Neuronal stem cell (in vitro differentiated cells): ENCODE results near the gene CRYGB.
A peak's percentile ranks its signal among the peaks of the same experiment; 100 is the strongest.
"Not testable (repeated sequence)": the region's sequence is repeated elsewhere in the genome, so short reads cannot be mapped to it uniquely, and the experiment has no call there.

Experiments used
- DNase-seq: peaks from one replicate; pipeline ENCODE4 v3.0.0-alpha.2; 2013; ENCODE audit warnings: low spot score
- H2AFZ ChIP-seq: one replicate; pipeline ENCODE4 v1.6.1; 2013; ENCODE audit warnings: mild to moderate bottlenecking, low read length, inconsistent platforms
- H2AK5ac ChIP-seq: 2 replicates; pipeline ENCODE4 v1.6.1; 2013; ENCODE audit warnings: low read depth, mild to moderate bottlenecking, inconsistent platforms, low read length, moderate library complexity, mixed read lengths
- H2BK120ac ChIP-seq: 2 replicates; pipeline ENCODE4 v1.6.1; 2013; ENCODE audit warnings: low read depth, mild to moderate bottlenecking, inconsistent platforms, low read length, moderate library complexity, mixed read lengths
- H2BK12ac ChIP-seq: one replicate; pipeline ENCODE4 v1.6.1; 2013; ENCODE audit warnings: low read length, inconsistent platforms
- H2BK15ac ChIP-seq: 2 replicates; pipeline ENCODE4 v1.6.1; 2013; ENCODE audit warnings: mild to moderate bottlenecking, low read length, inconsistent platforms, mixed read lengths
- H2BK5ac ChIP-seq: one replicate; pipeline ENCODE4 v1.6.1; 2013; ENCODE audit warnings: inconsistent platforms, mild to moderate bottlenecking, low read length, moderate library complexity
- H3K14ac ChIP-seq: one replicate; pipeline ENCODE4 v1.6.1; 2013; ENCODE audit warnings: low read length, inconsistent platforms
- H3K18ac ChIP-seq: 2 replicates; pipeline ENCODE4 v1.6.1; 2013; ENCODE audit warnings: low read length, inconsistent platforms
- H3K23ac ChIP-seq: 2 replicates; pipeline ENCODE4 v1.6.1; 2013; ENCODE audit warnings: low read depth, mild to moderate bottlenecking, mixed read lengths, low read length, inconsistent platforms; ENCODE audit not compliant: poor library complexity
- H3K27ac ChIP-seq: replicated peaks from 3 replicates; pipeline ENCODE4 v1.5.1; 2013; ENCODE audit warnings: low read length, inconsistent platforms
- H3K27me3 ChIP-seq, 3 experiments: 2 replicates each; pipeline ENCODE4 v1.6.1; 2013; ENCODE audit warnings: low read length in 3 of 3, mild to moderate bottlenecking in 2 of 3, inconsistent platforms in 1 of 3, low read depth in 1 of 3, mixed read lengths in 1 of 3, moderate library complexity in 1 of 3; ENCODE audit not compliant: control insufficient read depth in 3 of 3, insufficient read depth in 3 of 3
- H3K36me3 ChIP-seq, 2 donors: replicated peaks in 1 of 2; 2 replicates each; pipeline ENCODE4 v1.6.1; 2013; ENCODE audit warnings: low read length in 2 of 2; ENCODE audit not compliant: control insufficient read depth in 2 of 2, insufficient read depth in 2 of 2
- H3K4ac ChIP-seq: 2 replicates; pipeline ENCODE4 v1.6.1; 2013; ENCODE audit warnings: inconsistent platforms, mild to moderate bottlenecking, low read length, moderate library complexity
- H3K4me1 ChIP-seq, 2 donors: 1 replicate in 1 of 2; 2 replicates in 1 of 2; pipeline ENCODE4 v1.6.1; 2013; ENCODE audit warnings: low read length in 2 of 2, low read depth in 1 of 2; ENCODE audit not compliant: control insufficient read depth in 2 of 2, insufficient read depth in 1 of 2
- H3K4me2 ChIP-seq: one replicate; pipeline ENCODE4 v1.6.1; 2013; ENCODE audit warnings: mild to moderate bottlenecking, low read length, inconsistent platforms; ENCODE audit not compliant: insufficient read depth, poor library complexity, severe bottlenecking
- H3K4me3 ChIP-seq, 2 donors: 2 replicates each; pipeline ENCODE4 v1.5.1; 2013; ENCODE audit warnings: low read length in 2 of 2, mild to moderate bottlenecking in 2 of 2, inconsistent platforms in 1 of 2, moderate library complexity in 1 of 2
- H3K79me1 ChIP-seq: one replicate; pipeline ENCODE4 v1.6.1; 2013; ENCODE audit warnings: low read depth, mild to moderate bottlenecking, inconsistent platforms, low read length, moderate library complexity
- H3K9ac ChIP-seq: one replicate; pipeline ENCODE4 v1.6.1; 2013; ENCODE audit warnings: mild to moderate bottlenecking, low read depth, low read length, inconsistent platforms; ENCODE audit not compliant: poor library complexity
- H3K9me3 ChIP-seq, 2 donors: replicated peaks in 1 of 2; 2 replicates each; pipeline versions ENCODE3 to v1.6.1; 2013; ENCODE audit warnings: low read length in 2 of 2, mild to moderate bottlenecking in 2 of 2, inconsistent platforms in 1 of 2, low read depth in 1 of 2, mixed read lengths in 1 of 2, moderate library complexity in 1 of 2; ENCODE audit not compliant: control insufficient read depth in 2 of 2, insufficient read depth in 1 of 2
- H4K8ac ChIP-seq: one replicate; pipeline ENCODE4 v1.6.1; 2013; ENCODE audit warnings: low read depth, mild to moderate bottlenecking, inconsistent platforms, low read length, moderate library complexity
- H4K91ac ChIP-seq: one replicate; pipeline ENCODE4 v1.6.1; 2013; ENCODE audit warnings: low read length, low read depth, mild to moderate bottlenecking, inconsistent platforms; ENCODE audit not compliant: poor library complexity
- WGBS, 2 donors: extraction: QIAGEN DNeasy Blood & Tissue Kit; methylation state at CpG; one replicate each; pipeline ENCODE4 v1.1.7; 2013; ENCODE audit warnings: missing lambda C conversion rate in 2 of 2, mixed read lengths in 1 of 2; ENCODE audit not compliant: insufficient read length in 2 of 2, insufficient replicate concordance in 1 of 2; ENCODE audit errors: extremely low coverage in 2 of 2; 5-methylcytosine and 5-hydroxymethylcytosine counted together

CRYGB gene

DNA sequence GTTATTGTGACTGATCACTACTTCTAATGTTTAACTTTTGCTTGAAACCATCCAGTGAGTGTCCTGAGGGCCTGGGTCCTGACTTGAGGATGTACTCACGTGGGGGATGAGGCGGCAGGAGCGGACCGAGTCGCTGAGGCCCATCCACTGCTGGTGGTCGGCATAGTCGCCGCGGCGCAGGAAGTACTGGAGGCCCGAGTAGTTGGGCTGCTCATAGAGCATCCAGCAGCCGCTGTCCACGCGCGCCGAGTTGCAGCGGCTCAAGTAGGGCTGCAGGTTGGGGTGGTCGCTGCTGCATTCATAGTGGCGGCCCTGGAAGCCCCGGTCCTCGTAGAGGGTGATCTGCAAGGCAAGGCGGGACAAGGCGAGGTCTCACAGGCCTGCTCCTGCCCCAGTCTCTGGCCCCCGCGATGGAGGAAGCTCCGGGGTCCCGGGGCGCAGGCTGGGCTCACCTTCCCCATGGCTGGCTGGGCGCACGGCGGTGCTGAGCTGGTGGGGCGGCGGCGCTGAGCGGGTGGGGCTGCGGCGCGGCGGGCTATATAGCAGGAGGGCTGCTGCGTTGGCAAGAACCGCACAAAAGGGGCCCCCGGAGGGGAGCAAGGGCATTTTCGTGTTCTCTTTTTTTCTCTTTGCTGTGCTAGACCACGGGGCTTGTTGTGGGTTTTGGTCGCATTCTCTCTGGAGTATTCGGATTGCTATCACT lies 21.8 kb downstream of the CRYGB start, which contains the start of gene CRYGD:
Gene CRYGD, minus strand, starts transcription at position 512 of the 703 bp plus-strand sequence. Its CDS starts 51 bp downstream, at position 461.
- peak within 1 kb of the TSS; percentile 29 for H2AFZ ChIP-seq
- H2BK120ac ChIP-seq, H4K91ac ChIP-seq, H4K8ac ChIP-seq, H3K27me3 ChIP-seq, H3K4me2 ChIP-seq, H3K36me3 ChIP-seq, H3K9ac ChIP-seq, H2AK5ac ChIP-seq, H3K79me1 ChIP-seq, H3K4me1 ChIP-seq, H2BK15ac ChIP-seq, DNase-seq, H3K4ac ChIP-seq, H3K14ac ChIP-seq, H3K27ac ChIP-seq, H3K9me3 ChIP-seq, H2BK5ac ChIP-seq, H3K4me3 ChIP-seq: not testable (repeated sequence)
- H2BK12ac ChIP-seq, result peak within 1 kb of the TSS; percentile 46
- peak within 1 kb of the TSS; percentile 87 for H3K18ac ChIP-seq
- peak within 1 kb of the TSS; percentile 65 for H3K23ac ChIP-seq
- no CpG with 5 or more reads among the region's 46 CpGs for WGBS, 2 donors

DNA sequence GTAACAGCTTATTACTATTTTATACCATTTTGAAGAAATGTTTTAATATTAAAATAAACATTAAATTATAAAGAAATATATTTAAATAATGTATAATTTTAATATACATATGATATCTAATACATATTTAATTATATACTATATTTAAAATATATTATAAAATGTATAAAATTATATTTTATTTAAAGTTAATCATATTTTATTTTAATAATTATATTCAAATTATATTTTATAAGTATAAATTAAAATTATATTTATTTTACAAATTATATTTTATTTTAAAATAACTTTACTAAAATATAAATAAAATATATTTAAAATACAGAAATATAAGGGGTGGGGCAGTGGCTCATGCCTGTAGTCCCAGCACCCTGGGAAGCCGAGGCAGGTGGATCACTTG lies 23.7 kb downstream of the CRYGB start:
- Histone ChIP-seq H2BK12ac (no peak overlapping the region), H2BK15ac (no peak overlapping the region), H3K79me1 (no peaks in the 10 kb centered on the region), H3K4me1 (peaks cover 3 to 4% of the 10 kb centered on the region in 2 donors), H3K27ac (no peak overlapping the region), H4K91ac (no peak overlapping the region), H2BK5ac (no peak overlapping the region), H4K8ac (no peak overlapping the region), H3K4ac (no peak overlapping the region), H3K36me3 (no peaks in the 10 kb centered on the region), H3K4me3 (no peak overlapping the region), H3K18ac (no peak overlapping the region), H2BK120ac (no peak overlapping the region), H3K14ac (no peak overlapping the region), H2AK5ac (no peak overlapping the region), H3K9ac (no peak overlapping the region), H3K4me2 (no peak overlapping the region), H3K23ac (no peak overlapping the region), H3K27me3 (no peaks in the 10 kb centered on the region), H2AFZ (no peak overlapping the region), H3K9me3 (no peaks in the 10 kb centered on the region)
- no peak for DNase-seq
- no CpG with 5 or more reads among the region's 1 CpG for WGBS, 2 donors

DNA sequence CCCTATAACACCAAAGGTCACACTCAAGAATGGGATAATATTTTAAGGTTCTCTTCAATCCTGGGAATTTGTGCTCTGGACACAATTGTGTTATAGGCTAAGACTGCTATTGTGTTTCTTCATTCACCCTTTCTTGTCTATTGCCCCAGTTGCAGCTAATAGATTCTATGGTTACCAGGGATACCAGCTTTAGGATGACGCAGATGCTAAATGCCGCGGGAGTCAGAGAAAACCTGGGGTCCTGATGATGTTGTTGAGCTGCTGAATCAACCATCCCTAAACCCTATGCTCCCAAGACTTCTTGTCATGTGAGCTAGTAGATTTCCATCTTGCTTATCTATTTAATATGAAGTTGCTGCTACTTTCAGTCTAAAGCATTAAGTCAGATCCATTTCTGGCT lies 27.0 kb downstream of the CRYGB start:
- Histone ChIP-seq H3K4me2 (no peak overlapping the region), H3K79me1 (no peaks in the 10 kb centered on the region), H2BK120ac (no peak overlapping the region), H3K14ac (no peak overlapping the region), H3K4ac (no peak overlapping the region), H4K8ac (no peak overlapping the region), H3K9me3 (no peaks in the 10 kb centered on the region), H3K18ac (no peak overlapping the region), H2BK12ac (no peak overlapping the region), H2BK5ac (no peak overlapping the region), H3K36me3 (no peaks in the 10 kb centered on the region), H2BK15ac (no peak overlapping the region), H2AK5ac (no peak overlapping the region), H3K27me3 (no peaks in the 10 kb centered on the region), H4K91ac (no peak overlapping the region), H2AFZ (peak overlapping the region; percentile 44), H3K4me1 (peaks cover 3 to 4% of the 10 kb centered on the region in 2 donors), H3K23ac (no peak overlapping the region), H3K27ac (no peak overlapping the region), H3K9ac (no peak overlapping the region), H3K4me3 (no peak overlapping the region)
- no peak for DNase-seq
- no CpG with 5 or more reads among the region's 3 CpGs for WGBS, 2 donors

DNA sequence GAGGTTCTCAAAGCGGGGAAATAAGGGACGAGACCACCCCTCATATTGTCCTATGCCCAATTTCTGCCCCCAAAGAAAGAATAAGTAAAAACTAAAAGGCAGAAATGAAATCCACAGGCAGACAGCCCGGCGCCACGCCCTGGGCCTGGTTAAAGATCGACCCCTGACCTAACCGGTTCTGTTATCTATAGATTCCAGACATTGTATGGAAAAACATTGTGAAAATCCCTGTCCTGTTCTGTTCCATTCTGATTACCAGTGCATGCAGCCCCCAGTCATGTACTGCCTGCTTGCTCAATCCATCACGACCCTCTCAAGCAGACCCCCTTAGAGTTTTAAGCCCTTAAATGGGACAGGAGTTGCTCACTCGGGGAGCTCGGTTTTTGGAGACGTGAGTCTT lies 28.6 kb downstream of the CRYGB start:
- not testable (repeated sequence) for H2AFZ ChIP-seq, H2BK5ac ChIP-seq, H3K4me3 ChIP-seq, H3K79me1 ChIP-seq, H3K23ac ChIP-seq, H3K4me2 ChIP-seq, DNase-seq, H3K9me3 ChIP-seq, H2BK15ac ChIP-seq, H3K27ac ChIP-seq, H2AK5ac ChIP-seq, H3K18ac ChIP-seq, H2BK12ac ChIP-seq, H3K4ac ChIP-seq, H4K91ac ChIP-seq, H3K9ac ChIP-seq, H3K14ac ChIP-seq, H4K8ac ChIP-seq, H3K36me3 ChIP-seq, H2BK120ac ChIP-seq, H3K27me3 ChIP-seq
- no CpG with 5 or more reads among the region's 11 CpGs for WGBS, 2 donors
- peaks cover 7 to 10% of the 10 kb centered on the region in 2 donors for H3K4me1 ChIP-seq
